HepG2 (cell line): ENCODE results near the gene RPS14. TPM values are rescaled to one million over a fixed set of nuclear protein-coding genes. Genes with fewer than 3 reads are reported as not detected.

Source experiments
- CCDC6 ChIP-seq: sonication (generic); formaldehyde crosslinking; IDR thresholded peaks from 2 replicates; pipeline ENCODE4 v1.8.1; 2022; ENCODE audit warnings: mild to moderate bottlenecking, missing genetic modification reagents, moderate library complexity
- ERF ChIP-seq: IDR thresholded peaks from 2 replicates; pipeline ENCODE4 v1.6.1; 2018; ENCODE audit warnings: missing biosample characterization, missing genetic modification reagents
- HIVEP1 ChIP-seq: sonication (generic); formaldehyde crosslinking; IDR thresholded peaks from 2 replicates; pipeline ENCODE4 v1.4.0; 2020; ENCODE audit warnings: mild to moderate bottlenecking, missing genetic modification reagents
- IKZF1 ChIP-seq: fragments of 450-650 bp; IDR thresholded peaks from 2 replicates; pipeline ENCODE4 v1.7.1; 2016
- NFATC3 ChIP-seq: sonication (generic); formaldehyde crosslinking; IDR thresholded peaks from 2 replicates; pipeline ENCODE4 v1.5.1; 2020; ENCODE audit warnings: mild to moderate bottlenecking, missing genetic modification reagents
- NFKBIZ ChIP-seq: IDR thresholded peaks from 2 replicates; pipeline ENCODE4 v1.6.1; 2018; ENCODE audit warnings: missing genetic modification reagents, missing compliant biosample characterization
- RFX5 ChIP-seq: IDR thresholded peaks from 2 replicates; pipeline ENCODE4 v1.6.1; 2011; ENCODE audit warnings: low read depth, low read length, improper control_type of control experiment
- ZNF7 ChIP-seq: IDR thresholded peaks from 2 replicates; pipeline ENCODE4 v1.6.1; 2016; ENCODE audit warnings: missing biosample characterization, missing genetic modification reagents
- ZNF883 ChIP-seq: sonication (generic); formaldehyde crosslinking; IDR thresholded peaks from 2 replicates; pipeline ENCODE4 v1.5.1; 2020; ENCODE audit warnings: mild to moderate bottlenecking, missing genetic modification reagents; ENCODE audit errors: not compliant biosample characterization
- polyA plus RNA-seq, 8 experiments: library from polyadenylated mRNA; depleted of rRNA in 3 of 8; stranded (reverse) in 7 of 8; unstranded in 1 of 8; fragments of >200 nt; fragmentation: Illumina TruSeq in 4 of 8; extraction: Trizol in 4 of 8; gene quantifications; 2 replicates each; pipeline versions ENCODE4 v1.2.1 to v1.2.3, GENCODE V29; 2011 to 2016; ENCODE audit warnings: low read depth in 4 of 8, missing spikeins in 1 of 8, mixed read lengths in 1 of 8; ENCODE audit not compliant: insufficient read depth in 1 of 8
- total RNA-seq, 5 experiments: library from RNA; depleted of rRNA; stranded (reverse); fragments of >200 nt; fragmentation: Illumina TruSeq; extraction: Trizol; gene quantifications; 2 replicates each; pipeline ENCODE4 v1.2.3, GENCODE V29; 2016; ENCODE audit warnings: low read depth in 1 of 5
- TF ChIP-seq, protein P1 (sequence below): sonication (generic); formaldehyde crosslinking; IDR thresholded peaks from 2 replicates; pipeline ENCODE4 v1.4.0; 2020; ENCODE audit warnings: missing genetic modification reagents
- TF ChIP-seq, protein P2 (sequence below): sonication (generic); formaldehyde crosslinking; IDR thresholded peaks from 2 replicates; pipeline ENCODE4 v1.4.0; 2020; ENCODE audit warnings: missing genetic modification reagents, low read depth, mild to moderate bottlenecking, borderline replicate concordance
- TF ChIP-seq, protein P3 (sequence below): IDR thresholded peaks from 2 replicates; pipeline ENCODE4 v1.6.1; 2016; ENCODE audit warnings: missing genetic modification reagents, missing compliant biosample characterization
- TF ChIP-seq, protein P4 (sequence below): sonication (generic); formaldehyde crosslinking; IDR thresholded peaks from 2 replicates; pipeline ENCODE4 v1.5.1; 2020; ENCODE audit warnings: missing genetic modification reagents, mild to moderate bottlenecking, borderline replicate concordance
- TF ChIP-seq, protein P5 (sequence below): fragments of 450-650 bp; IDR thresholded peaks from 2 replicates; pipeline ENCODE4 v1.6.1; 2016
- TF ChIP-seq, protein P6 (sequence below): fragments of 450-650 bp; IDR thresholded peaks from 2 replicates; pipeline ENCODE4 v1.6.1; 2017; ENCODE audit warnings: mild to moderate bottlenecking
- TF ChIP-seq, protein P7 (sequence below): sonication (generic); formaldehyde crosslinking; conservative IDR thresholded peaks from 2 replicates; pipeline ENCODE4 v1.5.0; 2020; ENCODE audit warnings: missing genetic modification reagents

The RPS14 gene
- total and polyA plus RNA-seq, 2 of the 13 experiments (the other 11 are each of a cell fraction or from before 2014, with no cell fraction given) = 2,116 to 3,295 TPM

DNA sequence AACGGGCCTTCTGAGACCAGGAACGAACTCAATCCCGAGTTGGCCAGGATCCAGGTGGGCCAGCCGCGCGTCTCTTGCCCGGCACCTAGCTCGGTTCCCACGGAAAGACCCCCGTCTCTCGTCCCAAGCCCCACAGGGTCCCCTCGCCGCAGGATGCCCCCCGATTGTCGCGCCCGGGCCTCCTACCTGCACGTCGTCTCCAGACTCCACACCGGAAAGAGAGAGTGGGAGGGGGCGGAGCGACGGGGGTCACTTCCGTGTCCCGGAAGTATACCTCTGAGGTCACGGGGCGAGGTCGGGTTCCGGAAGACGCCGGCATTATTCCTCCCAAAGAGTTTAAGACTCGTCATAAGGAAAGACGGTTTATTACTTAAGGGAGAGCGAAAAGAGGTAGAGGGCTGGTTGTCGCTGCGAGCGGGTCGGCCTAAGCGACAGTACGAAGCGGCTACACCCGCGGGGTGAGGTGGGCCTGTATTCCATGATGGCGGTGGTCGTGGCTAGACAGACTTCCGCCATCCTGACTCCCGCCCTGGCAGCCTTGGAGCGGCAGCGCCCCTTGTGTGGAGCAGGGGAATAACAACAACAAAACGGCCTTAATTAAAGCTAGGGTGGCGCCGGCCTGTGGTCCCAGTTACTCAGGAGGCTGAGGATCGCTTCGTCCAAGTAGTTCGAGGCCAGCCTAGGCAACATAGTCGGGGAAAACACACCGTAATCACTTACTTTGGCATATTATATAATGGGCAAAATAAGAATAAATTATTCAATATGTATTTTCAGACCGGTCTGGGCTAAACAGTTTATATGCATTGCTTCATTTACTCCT, at the start of gene RPS14 (continued):
- TF ChIP-seq, protein P1, sequence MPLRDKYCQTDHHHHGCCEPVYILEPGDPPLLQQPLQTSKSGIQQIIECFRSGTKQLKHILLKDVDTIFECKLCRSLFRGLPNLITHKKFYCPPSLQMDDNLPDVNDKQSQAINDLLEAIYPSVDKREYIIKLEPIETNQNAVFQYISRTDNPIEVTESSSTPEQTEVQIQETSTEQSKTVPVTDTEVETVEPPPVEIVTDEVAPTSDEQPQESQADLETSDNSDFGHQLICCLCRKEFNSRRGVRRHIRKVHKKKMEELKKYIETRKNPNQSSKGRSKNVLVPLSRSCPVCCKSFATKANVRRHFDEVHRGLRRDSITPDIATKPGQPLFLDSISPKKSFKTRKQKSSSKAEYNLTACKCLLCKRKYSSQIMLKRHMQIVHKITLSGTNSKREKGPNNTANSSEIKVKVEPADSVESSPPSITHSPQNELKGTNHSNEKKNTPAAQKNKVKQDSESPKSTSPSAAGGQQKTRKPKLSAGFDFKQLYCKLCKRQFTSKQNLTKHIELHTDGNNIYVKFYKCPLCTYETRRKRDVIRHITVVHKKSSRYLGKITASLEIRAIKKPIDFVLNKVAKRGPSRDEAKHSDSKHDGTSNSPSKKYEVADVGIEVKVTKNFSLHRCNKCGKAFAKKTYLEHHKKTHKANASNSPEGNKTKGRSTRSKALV = peak; percentile 56; the same call in 1 of the 2 replicates
- TF ChIP-seq NFATC3 (CRISPR knock-in tag) (peak; percentile 59; the same call in 1 of the 2 replicates), ZNF7 (CRISPR knock-in tag) (no peak), ERF (CRISPR knock-in tag) (peak; percentile 87; the same call in 1 of the 2 replicates), NFKBIZ (CRISPR knock-in tag) (peak; percentile 64; the same call in 1 of the 2 replicates), ZNF883 (CRISPR knock-in tag) (peak; percentile 56), RFX5 (peak; percentile 50; the same call in 1 of the 2 replicates), CCDC6 (CRISPR knock-in tag) (no peak), IKZF1 (no peak), HIVEP1 (CRISPR knock-in tag) (peak; percentile 77; the same call in 1 of the 2 replicates)
- TF ChIP-seq, protein P2, sequence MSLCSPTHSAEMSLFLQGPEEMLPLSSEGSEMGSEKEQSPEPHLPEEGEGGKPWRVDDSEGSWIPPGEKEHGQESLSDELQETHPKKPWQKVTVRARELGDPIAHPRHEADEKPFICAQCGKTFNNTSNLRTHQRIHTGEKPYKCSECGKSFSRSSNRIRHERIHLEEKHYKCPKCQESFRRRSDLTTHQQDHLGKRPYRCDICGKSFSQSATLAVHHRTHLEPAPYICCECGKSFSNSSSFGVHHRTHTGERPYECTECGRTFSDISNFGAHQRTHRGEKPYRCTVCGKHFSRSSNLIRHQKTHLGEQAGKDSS = no peak
- TF ChIP-seq, protein P3, sequence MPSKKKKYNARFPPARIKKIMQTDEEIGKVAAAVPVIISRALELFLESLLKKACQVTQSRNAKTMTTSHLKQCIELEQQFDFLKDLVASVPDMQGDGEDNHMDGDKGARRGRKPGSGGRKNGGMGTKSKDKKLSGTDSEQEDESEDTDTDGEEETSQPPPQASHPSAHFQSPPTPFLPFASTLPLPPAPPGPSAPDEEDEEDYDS (CRISPR knock-in tag) = peak; percentile 92
- TF ChIP-seq, protein P4, sequence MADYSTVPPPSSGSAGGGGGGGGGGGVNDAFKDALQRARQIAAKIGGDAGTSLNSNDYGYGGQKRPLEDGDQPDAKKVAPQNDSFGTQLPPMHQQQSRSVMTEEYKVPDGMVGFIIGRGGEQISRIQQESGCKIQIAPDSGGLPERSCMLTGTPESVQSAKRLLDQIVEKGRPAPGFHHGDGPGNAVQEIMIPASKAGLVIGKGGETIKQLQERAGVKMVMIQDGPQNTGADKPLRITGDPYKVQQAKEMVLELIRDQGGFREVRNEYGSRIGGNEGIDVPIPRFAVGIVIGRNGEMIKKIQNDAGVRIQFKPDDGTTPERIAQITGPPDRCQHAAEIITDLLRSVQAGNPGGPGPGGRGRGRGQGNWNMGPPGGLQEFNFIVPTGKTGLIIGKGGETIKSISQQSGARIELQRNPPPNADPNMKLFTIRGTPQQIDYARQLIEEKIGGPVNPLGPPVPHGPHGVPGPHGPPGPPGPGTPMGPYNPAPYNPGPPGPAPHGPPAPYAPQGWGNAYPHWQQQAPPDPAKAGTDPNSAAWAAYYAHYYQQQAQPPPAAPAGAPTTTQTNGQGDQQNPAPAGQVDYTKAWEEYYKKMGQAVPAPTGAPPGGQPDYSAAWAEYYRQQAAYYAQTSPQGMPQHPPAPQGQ = no peak; the same call in 1 of the 2 replicates
- TF ChIP-seq, protein P5, sequence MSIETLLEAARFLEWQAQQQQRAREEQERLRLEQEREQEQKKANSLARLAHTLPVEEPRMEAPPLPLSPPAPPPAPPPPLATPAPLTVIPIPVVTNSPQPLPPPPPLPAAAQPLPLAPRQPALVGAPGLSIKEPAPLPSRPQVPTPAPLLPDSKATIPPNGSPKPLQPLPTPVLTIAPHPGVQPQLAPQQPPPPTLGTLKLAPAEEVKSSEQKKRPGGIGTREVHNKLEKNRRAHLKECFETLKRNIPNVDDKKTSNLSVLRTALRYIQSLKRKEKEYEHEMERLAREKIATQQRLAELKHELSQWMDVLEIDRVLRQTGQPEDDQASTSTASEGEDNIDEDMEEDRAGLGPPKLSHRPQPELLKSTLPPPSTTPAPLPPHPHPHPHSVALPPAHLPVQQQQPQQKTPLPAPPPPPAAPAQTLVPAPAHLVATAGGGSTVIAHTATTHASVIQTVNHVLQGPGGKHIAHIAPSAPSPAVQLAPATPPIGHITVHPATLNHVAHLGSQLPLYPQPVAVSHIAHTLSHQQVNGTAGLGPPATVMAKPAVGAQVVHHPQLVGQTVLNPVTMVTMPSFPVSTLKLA = no peak; the same call in none of the 2 replicates
- TF ChIP-seq, protein P6, sequence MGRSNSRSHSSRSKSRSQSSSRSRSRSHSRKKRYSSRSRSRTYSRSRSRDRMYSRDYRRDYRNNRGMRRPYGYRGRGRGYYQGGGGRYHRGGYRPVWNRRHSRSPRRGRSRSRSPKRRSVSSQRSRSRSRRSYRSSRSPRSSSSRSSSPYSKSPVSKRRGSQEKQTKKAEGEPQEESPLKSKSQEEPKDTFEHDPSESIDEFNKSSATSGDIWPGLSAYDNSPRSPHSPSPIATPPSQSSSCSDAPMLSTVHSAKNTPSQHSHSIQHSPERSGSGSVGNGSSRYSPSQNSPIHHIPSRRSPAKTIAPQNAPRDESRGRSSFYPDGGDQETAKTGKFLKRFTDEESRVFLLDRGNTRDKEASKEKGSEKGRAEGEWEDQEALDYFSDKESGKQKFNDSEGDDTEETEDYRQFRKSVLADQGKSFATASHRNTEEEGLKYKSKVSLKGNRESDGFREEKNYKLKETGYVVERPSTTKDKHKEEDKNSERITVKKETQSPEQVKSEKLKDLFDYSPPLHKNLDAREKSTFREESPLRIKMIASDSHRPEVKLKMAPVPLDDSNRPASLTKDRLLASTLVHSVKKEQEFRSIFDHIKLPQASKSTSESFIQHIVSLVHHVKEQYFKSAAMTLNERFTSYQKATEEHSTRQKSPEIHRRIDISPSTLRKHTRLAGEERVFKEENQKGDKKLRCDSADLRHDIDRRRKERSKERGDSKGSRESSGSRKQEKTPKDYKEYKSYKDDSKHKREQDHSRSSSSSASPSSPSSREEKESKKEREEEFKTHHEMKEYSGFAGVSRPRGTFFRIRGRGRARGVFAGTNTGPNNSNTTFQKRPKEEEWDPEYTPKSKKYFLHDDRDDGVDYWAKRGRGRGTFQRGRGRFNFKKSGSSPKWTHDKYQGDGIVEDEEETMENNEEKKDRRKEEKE = no peak
- TF ChIP-seq, protein P7, sequence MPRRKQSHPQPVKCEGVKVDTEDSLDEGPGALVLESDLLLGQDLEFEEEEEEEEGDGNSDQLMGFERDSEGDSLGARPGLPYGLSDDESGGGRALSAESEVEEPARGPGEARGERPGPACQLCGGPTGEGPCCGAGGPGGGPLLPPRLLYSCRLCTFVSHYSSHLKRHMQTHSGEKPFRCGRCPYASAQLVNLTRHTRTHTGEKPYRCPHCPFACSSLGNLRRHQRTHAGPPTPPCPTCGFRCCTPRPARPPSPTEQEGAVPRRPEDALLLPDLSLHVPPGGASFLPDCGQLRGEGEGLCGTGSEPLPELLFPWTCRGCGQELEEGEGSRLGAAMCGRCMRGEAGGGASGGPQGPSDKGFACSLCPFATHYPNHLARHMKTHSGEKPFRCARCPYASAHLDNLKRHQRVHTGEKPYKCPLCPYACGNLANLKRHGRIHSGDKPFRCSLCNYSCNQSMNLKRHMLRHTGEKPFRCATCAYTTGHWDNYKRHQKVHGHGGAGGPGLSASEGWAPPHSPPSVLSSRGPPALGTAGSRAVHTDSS = no peak
